ENCODE results near the gene GNAI2.
A peak's percentile ranks its signal among the peaks of the same experiment; 100 is the strongest.
"Not testable (repeated sequence)": the region's sequence is repeated elsewhere in the genome, so short reads cannot be mapped to it uniquely, and the experiment has no call there.

The GNAI2 gene

DNA sequence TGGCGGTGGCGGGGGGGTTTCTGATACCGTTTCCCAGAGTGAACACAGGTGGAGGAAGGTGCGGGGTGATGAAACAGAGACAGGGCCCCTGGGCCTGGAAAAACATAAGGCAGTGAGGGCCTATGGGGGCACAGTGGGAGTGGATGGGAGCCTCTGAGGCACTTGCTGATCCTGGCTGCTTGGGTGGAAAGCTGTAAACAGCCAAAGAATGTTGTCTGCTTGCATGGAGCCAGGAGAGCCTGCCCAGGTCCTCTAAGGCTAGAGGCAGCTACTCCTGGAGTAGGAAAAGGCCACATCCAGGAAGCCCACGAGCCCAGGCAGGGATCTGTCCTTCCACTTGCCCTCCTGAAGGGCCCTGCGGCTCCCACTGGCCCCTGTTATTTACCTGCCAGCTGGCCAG lies 30.0 kb downstream of the GNAI2 start:
- no peak for DNase-seq

DNA sequence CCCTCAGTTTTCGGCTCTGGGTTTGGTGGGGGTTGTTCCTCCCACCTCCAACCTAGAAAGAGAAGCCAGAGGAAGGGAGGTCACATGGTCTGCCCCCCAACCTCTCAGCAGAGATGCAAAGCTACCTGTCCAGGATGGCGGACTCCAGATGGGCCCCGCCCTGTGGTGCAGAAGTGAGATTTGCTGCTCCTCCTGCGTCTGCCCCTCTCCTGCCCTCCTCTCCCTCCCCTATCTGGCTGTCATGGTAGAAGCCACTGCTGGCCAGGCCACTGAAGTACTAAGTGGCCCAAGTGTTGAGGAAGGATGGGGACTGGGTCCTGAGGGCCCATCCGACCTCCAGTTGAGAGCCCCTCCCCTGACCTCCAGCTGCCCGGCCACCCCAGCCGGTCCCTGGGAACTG lies 30.8 kb downstream of the GNAI2 start:
- no peak for DNase-seq

DNA sequence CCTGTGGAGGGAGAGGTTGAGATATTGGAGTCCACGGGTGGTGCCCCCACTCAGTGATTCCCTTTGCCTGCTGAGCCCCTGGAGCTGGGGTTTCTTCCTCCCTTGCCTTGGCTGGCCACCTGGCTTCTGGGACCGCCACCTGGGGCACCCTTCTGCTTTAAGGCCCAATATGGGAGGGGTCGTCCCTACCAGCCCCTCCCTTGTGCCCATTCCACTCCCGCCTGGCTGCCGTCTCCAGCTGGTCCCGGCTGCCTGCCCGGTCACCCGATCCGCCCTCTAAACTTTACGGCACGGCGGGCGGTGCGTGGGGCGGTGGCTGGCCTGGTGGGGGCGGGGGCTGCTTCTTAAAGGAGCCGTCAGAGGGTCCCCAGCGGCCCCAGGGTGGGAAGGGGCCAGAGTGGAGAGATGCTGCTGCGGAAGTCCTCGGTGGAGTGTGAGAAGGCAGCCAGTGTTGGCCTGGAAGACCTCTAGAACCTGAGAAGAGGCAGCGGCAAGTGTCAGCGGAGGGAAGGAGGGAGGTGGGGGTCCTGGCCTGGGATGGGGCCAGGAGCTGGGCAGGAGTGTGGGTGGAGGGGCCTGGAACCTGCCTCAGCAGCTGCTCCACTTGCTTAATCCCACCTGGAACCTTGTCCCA lies 31.4 kb downstream of the GNAI2 start:
- no peak for DNase-seq

DNA sequence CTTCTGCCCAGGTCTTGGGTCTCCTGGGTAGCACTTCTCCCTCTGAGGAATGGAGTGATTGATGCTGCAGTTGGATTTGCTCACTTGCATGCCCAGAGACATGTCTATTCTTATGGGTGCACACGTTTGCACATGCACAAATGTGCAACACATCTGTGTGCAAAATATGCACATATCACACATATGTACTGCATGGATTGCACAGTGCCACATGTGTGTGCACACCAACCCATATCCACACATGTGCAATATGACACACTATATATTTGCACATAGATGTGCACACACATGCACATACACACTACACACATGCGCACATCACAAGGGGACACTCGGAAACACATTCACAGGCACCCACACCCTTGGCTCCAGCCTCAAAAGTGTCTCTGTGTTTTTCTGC lies 32.3 kb downstream of the GNAI2 start:
- no peak for DNase-seq

DNA sequence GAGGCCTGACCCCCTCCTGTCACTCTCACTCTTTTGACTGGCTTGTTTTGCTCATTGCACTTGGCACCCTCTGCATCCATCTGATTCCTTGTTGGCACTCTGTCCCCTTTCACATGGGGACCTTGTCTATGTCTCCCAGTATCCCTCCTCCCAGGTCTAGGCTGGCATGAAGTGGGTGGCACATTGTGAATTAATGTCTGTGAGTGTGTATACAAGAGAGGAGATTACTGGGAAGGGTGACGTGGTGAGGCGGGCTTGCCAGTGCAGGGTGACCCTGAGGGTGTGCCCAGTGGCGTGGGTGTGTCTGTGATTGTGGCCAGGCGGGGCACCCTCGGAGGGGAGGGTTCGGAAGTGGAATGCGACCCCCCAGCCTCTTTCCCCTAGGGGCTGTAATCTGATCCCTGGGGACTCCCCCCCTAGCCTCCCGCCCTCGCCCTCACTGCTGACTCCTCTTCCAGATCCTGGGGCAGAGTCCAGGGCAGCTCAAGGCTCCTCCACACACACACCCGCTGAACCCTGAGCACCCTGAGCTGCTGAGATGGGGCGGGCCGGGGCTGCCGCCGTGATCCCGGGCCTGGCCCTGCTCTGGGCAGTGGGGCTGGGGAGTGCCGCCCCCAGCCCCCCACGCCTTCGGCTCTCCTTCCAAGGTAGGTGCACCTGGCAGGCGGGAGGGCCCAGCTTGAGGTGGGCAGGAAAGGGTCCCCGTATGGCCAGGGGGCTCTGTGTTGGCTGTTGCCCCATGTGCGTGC lies 32.9 kb downstream of the GNAI2 start, which contains the start of gene SEMA3B:
TSS of gene SEMA3B (plus strand) at position 445 of the 749 bp plus-strand sequence. CDS start at position 539, 94 bp downstream.
- no peak for DNase-seq

DNA sequence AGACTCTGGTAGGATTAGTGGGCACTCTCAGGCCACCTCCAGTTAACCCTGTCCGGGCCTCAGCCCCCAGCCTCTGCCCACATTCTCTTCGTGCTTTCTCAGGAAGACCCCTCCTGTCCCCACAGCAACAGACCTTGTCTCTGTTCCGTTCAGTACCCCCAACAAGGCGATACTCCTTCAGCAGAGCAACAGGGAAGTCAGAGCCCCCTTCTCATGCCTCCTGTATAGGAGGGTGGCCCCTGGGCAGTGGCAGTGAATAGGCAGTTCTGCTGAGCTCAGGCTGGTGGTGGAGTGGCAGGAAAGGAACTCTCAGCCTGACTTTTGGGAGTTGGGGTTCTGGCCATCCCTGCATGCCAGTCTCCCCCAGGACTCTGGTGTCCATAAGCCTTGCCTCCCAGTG lies 33.5 kb downstream of the GNAI2 start:
- no peak for DNase-seq

DNA sequence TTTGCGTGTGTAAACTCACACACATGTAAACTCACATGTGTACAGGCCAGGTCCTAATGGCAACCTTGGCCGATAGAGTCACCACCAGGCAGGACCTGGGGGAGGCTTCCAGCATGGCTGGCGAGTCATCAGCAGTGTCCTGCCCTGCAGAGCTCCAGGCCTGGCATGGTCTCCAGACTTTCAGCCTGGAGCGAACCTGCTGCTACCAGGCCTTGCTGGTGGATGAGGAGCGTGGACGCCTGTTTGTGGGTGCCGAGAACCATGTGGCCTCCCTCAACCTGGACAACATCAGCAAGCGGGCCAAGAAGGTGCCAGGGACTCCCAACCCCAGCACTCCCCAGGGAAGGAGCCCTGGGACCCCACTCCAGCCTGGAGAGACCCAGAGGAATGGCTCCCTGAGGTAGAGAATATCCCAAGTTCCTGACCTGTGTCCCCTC lies 34.0 kb downstream of the GNAI2 start:
- no peak for DNase-seq

DNA sequence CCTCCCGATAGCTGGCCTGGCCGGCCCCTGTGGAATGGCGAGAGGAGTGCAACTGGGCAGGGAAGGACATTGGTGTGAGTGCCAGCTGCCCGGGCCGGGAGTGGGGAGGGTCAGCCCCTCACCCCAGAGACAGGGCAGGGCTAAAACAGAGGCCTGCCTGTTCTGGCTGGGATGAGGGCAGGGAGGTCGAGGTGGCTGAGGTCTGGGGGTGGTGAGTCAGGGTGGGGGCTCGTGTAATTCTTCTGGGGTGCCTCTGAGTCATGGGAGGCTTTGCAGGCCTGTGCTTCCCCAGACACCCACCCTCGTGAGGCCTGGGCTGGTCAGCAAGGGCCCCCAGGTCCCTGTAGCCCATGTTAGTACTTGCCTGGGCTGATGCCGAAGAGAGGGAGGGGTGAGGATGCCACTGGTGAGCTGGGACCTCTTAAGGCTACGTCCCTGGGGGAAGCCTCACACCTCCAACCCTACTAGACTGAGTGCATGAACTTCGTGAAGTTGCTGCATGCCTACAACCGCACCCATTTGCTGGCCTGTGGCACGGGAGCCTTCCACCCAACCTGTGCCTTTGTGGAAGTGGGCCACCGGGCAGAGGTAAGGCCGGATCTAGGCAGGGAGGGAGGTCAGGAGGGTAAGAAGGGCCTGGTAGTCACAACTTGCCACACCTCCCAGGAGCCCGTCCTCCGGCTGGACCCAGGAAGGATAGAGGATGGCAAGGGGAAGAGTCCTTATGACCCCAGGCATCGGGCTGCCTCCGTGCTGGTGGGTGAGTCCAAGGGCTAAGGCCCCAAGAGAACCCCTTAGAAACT lies 34.6 kb downstream of the GNAI2 start:
- DNase-seq: no peak

DNA sequence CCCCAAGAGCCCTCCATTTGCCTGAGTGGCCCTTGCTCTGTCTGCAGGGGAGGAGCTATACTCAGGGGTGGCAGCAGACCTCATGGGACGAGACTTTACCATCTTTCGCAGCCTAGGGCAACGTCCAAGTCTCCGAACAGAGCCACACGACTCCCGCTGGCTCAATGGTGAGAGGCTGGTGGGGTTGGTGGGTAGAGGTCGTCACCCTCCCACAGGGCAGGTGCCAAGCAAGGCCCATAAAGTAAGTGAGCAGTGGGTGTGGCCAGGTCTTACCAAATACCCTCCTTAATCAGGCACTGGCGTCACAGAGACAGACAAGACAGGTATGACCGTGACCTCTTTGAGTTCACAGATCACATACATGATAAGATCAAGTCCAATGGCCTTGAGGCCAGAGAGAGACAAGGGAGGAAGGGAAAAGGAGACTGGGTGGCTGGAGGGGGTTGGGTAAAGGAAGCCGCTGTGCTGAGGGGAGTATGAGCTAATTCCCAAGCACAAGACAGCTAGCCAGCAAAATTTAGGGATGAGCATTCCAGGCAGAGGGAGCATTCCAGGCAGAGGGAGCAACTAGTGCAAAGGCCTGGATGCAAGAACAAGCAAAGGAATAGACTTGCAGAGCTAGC lies 35.4 kb downstream of the GNAI2 start:
- no peak for DNase-seq

DNA sequence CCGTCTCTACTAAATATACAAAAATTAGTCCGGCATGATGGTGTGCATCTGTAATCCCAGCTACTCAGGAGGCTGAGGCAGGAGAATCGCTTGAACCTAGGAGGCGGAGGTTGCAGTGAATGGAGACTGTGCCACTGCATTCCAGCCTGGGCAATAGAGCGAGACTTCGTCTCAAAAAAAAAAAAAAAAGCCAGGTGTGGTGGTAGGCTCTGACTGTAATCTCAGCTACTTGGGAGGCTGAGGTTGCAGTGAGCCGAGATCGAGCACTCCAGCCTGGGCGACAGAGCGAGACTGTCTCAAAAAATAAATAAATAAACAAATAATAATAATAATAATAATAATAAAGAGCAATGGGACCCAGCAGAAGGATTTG lies 36.5 kb downstream of the GNAI2 start:
- DNase-seq: not testable (repeated sequence)

DNA sequence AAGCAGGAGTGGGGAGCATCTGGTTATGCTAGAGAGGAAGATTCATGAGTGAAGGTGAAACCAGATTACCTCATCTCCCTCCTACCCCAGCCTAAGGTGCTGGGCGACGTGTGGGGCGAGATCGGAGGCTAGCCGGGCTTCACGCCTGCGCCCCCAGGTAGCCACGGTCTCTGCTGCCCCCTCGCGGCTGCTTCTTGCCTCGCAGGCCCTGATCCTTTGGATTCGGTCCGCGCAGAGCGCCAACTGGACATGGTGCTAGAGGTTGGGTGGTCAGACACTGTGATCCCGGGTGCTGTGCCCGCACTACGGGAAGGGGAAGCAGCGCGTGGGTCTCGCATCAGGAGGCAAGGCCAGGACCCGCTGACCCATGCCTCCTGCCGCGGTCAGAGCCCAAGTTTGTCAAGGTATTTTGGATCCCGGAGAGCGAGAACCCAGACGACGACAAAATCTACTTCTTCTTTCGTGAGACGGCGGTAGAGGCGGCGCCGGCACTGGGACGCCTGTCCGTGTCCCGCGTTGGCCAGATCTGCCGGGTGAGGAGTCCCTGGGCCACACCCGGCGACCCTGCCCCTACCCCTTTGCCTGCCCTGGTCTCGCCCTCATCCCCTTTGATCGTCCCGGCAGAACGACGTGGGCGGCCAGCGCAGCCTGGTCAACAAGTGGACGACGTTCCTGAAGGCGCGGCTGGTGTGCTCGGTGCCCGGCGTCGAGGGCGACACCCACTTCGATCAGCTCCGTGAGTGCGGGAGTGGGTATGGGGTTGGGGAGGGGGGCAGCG lies 37.1 kb downstream of the GNAI2 start:
- DNase-seq: peak; percentile 81

DNA sequence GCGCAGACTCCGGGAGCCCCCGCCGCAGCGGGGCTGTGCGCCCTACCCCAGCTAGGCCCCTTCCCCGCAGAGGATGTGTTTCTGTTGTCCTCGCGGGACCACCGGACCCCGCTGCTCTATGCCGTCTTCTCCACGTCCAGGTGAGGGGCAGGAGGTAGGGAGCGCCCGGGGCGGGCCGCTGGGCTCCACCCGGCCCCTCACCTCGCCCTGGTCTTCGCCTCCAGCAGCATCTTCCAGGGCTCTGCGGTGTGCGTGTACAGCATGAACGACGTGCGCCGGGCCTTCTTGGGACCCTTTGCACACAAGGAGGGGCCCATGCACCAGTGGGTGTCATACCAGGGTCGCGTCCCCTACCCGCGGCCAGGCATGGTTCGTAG lies 37.7 kb downstream of the GNAI2 start:
- no peak for DNase-seq

DNA sequence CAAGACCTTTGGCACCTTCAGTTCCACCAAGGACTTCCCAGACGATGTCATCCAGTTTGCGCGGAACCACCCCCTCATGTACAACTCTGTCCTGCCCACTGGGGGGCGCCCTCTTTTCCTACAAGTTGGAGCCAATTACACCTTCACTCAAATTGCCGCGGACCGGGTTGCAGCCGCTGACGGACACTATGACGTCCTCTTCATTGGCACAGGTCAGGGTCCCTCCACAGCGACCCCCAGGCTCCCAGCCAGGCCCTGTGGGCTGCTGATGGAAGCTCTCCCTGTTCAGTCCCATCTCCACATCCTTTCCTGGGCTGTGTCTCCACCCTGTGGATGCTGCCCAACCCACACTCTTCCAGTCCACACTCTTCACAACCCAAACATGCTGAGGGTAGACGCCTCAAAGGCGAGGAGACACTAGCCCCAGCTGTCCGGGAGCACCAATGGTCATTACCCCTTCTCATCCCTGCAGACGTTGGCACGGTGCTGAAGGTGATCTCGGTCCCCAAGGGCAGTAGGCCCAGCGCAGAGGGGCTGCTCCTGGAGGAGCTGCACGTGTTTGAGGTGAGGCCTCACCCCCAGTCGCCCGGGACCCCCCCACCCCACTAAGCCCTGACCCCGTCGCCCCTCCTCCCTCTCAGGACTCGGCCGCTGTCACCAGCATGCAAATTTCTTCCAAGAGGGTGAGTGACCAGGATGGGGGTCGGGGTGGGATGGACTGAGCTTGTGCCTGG lies 38.5 kb downstream of the GNAI2 start:
- peak; percentile 43 for DNase-seq

DNA sequence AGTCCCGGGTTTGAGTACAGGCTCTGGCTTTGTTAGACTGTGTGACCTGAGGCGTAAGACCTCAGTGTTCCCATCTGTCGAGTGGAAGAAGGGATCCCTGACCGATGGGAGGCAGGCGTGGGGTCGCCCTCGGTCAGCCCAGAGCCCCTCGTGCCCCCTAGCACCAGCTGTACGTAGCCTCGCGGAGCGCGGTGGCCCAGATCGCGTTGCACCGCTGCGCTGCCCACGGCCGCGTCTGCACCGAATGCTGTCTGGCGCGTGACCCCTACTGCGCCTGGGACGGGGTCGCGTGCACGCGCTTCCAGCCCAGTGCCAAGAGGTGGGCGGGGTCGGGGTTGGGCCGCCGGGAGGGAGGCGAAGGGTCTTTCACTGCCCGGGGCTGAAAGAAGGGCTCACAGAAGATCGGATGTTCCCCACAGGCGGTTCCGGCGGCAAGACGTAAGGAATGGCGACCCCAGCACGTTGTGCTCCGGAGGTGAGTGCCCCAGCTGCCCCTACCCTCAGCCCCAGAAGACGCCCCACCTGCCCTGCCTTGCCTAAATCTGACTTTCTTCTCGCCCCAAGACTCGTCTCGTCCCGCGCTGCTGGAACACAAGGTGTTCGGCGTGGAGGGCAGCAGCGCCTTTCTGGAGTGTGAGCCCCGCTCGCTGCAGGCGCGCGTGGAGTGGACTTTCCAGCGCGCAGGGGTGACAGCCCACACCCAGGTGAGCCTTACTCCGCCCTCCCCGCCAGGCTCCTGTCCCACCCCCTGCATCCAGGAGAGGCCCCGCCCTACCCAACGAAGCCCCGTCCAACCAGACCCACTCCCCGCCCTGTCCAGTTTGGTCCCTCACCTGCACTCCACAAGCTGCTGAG lies 39.4 kb downstream of the GNAI2 start:
- no peak for DNase-seq

DNA sequence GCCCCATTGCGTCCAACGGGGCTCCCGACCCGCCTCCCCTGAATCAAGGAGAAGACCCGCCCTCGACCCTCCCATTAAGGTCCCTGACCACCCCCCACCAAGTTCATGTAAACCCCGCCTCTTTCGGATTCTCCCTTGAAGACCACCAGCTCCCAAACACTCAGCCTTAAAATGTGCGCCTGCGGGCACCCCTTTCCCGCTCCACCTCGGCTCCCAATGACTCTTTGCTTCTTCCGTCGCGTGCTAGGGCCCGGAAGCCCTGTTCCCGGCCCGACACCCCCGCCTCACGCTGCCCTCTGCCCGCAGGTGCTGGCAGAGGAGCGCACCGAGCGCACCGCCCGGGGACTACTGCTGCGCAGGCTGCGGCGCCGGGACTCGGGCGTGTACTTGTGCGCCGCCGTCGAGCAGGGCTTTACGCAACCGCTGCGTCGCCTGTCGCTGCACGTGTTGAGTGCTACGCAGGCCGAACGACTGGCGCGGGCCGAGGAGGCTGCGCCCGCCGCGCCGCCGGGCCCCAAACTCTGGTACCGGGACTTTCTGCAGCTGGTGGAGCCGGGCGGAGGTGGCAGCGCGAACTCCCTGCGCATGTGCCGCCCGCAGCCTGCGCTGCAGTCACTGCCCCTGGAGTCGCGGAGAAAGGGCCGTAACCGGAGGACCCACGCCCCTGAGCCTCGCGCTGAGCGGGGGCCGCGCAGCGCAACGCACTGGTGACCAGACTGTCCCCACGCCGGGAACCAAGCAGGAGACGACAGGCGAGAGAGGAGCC lies 40.2 kb downstream of the GNAI2 start:
- no peak for DNase-seq

DNA sequence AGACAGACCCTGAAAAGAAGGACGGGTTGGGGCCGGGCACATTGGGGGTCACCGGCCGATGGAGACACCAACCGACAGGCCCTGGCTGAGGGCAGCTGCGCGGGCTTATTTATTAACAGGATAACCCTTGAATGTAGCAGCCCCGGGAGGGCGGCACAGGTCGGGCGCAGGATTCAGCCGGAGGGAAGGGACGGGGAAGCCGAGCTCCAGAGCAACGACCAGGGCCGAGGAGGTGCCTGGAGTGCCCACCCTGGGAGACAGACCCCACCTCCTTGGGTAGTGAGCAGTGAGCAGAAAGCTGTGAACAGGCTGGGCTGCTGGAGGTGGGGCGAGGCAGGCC lies 40.7 kb downstream of the GNAI2 start:
- no peak for DNase-seq

DNA sequence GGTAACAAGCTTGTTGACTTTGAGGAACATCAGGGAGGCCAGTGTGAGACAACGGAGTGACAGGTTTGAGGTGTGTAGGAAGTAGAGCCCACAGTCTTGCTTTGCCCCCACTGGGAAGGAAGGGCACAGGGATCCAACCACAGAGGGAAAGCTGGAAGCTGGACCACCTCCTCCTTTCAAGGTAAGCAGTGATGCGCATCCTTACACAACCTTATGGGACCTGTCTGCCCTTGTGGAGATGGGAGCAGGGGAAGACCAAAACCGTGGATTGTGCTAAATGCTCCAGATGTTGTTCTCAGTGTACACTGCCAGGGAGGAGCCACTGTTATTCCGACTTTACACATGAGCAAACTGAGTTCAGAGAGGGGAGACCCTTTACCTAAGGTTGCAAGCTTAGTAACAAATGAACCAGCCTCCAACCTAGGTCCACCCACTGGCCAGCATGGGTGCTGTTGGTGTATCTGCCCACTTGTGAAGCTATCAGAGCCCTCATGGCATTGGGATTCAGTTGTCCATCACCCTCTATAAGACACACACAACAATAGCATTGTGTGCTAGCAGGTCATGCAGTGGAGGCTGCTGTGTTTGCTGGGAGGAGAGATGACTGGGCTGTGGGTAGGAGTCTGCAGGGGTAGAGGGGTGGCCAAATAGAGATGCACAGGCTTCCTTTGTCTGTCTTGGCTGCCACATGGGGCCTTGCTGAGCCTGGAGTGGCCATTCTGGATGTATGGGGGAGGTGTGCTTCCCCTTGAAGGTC lies 42.3 kb downstream of the GNAI2 start:
- no peak for DNase-seq

DNA sequence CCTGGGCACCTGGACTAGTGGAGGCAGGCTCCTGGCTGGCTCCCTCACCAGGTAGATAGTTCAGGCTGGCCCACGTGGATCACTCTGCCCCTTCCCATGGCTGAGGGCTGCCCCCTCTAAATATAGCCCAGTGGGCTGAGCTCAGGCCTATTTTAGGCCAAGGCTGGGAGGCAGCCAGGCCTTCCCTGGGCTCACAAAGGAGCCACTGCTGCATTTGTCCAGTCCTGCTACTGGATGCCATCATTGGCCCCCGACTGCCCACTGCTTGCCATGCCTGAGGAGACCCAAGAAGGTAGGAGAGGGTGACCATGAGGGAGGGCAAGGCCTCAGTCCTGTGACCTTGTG lies 42.8 kb downstream of the GNAI2 start, which contains the start of gene LSMEM2:
TSS of gene LSMEM2 (plus strand) at position 208 of the 345 bp plus-strand sequence. CDS start at position 235, 27 bp downstream.
- DNase-seq: no peak
